ENCODE data around the gene CPLANE1.

DNA sequence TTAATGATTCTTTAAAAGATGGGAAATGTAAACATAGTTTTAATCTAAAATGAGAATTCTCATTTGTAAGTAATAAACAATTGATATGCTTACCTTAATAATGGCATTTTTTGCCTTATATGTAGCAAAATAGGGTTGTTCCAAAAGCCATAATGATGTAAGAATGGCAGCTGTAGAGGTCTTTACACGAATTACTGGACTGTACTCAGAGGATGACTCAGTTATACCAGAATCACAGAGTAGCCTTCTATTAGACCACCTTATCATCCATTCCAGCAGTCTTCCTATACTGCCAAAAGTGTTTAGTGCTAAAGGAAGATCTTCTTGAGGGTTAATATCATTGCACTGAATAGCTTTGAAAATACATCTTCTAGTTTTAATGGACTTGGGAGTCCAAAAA lies 66.5 kb downstream of the CPLANE1 start:
- TF ChIP-seq, protein P1, sequence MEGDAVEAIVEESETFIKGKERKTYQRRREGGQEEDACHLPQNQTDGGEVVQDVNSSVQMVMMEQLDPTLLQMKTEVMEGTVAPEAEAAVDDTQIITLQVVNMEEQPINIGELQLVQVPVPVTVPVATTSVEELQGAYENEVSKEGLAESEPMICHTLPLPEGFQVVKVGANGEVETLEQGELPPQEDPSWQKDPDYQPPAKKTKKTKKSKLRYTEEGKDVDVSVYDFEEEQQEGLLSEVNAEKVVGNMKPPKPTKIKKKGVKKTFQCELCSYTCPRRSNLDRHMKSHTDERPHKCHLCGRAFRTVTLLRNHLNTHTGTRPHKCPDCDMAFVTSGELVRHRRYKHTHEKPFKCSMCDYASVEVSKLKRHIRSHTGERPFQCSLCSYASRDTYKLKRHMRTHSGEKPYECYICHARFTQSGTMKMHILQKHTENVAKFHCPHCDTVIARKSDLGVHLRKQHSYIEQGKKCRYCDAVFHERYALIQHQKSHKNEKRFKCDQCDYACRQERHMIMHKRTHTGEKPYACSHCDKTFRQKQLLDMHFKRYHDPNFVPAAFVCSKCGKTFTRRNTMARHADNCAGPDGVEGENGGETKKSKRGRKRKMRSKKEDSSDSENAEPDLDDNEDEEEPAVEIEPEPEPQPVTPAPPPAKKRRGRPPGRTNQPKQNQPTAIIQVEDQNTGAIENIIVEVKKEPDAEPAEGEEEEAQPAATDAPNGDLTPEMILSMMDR (optimal IDR thresholded peaks at IDR 0.05 in 1 of 3, IDR thresholded peaks at IDR 0.05 in 1 of 3, conservative IDR thresholded peaks at IDR 0.05 in 1 of 3; ENCODE audit: extremely low read depth in 1 of 3, insufficient read depth in 2 of 3, low read length in 3 of 3) = no peak
- TF ChIP-seq EZH2 (IDR thresholded peaks at IDR 0.05; ENCODE audit: low read length) = no peak
